HG03060 (cell line): ENCODE results near the gene APOL4.
A peak's percentile ranks its signal among the peaks of the same experiment; 100 is the strongest.
"Not testable (repeated sequence)": the region's sequence is repeated elsewhere in the genome, so short reads cannot be mapped to it uniquely, and the experiment has no call there.

ENCODE experiments used
- ATAC-seq: cut with Tn5 transposase; IDR thresholded peaks from one replicate; pipeline ENCODE4 v1.9.1; 2021; ENCODE audit warnings: low read depth, moderate number of reproducible peaks; ENCODE audit not compliant: unreplicated experiment

The APOL4 gene

GRCh38 chr22:36191106-36191836 lies 10.3 kb downstream of the APOL4 start:
- ATAC-seq = no peak

GRCh38 chr22:36187862-36188261 lies 13.7 kb downstream of the APOL4 start:
- ATAC-seq = not testable (repeated sequence)

GRCh38 chr22:36185828-36186624 lies 15.6 kb downstream of the APOL4 start:
- ATAC-seq = no peak

GRCh38 chr22:36184433-36185025 lies 17.1 kb downstream of the APOL4 start:
- no peak for ATAC-seq

DNA sequence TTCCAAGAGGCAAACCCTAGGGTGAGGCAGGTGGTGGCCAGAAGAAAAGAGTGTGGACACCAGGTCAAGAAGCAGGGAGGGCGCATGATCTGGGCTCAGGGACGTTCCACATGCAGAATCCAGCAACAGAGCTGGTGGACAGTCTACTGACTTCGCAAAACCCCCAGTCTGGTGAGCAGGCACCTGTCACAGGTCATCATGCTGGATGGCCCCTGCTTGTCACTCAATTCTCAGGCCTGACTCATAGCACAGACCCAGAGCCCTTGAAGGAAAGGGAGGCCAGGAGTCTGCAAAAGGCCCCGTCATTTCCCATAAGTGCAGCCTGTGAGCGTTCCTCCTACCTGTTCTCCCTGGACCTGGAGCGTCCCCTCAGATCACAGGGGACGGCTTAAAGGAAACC lies 18.2 kb downstream of the APOL4 start:
- no peak for ATAC-seq

- ATAC-seq = no peak
These were observed 18.8 kb downstream of the APOL4 start for GRCh38 chr22:36182857-36183256.

DNA sequence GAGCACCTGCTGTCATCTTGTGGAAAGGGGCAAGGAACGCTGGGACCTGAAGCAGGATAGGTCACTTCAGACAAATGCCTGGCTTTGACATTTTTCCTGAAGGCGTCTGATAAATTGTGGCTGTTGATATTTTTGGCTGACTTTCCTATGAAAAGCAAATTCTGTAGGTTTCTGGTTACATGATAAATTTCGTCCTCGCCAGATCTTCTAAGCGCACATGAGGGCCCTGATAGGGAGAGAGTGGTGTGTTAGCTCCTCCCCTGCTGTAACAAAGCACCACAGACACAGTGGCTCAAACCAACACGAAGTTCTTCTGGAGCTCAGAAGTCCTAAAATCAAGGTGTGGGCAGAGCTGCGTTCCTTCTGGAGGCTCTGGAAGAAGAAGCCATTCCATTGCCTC lies 19.6 kb downstream of the APOL4 start:
- no peak for ATAC-seq

- no peak for ATAC-seq
These were observed 20.7 kb downstream of the APOL4 start for GRCh38 chr22:36180928-36181327.

- ATAC-seq = no peak
These were observed 21.4 kb downstream of the APOL4 start for GRCh38 chr22:36180038-36180880.

DNA sequence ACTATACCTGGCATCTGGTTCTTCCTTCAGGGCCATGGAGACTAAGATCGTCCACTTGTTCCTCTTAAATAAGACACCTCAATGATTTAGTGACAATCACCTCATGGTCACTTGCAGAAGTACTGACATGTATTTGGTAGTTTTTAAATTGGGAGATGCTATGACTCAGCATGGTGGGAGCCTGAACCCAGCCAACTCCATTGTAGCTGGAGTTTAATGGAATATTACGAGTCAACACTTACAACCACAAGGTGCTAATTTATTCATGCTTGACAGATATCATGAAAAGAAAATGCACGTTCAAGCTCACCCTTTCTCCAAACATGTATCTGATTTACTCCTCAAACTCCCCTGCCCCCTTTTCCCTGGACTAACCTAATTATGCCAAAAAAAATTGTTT lies 24.4 kb downstream of the APOL4 start:
- ATAC-seq = no peak

DNA sequence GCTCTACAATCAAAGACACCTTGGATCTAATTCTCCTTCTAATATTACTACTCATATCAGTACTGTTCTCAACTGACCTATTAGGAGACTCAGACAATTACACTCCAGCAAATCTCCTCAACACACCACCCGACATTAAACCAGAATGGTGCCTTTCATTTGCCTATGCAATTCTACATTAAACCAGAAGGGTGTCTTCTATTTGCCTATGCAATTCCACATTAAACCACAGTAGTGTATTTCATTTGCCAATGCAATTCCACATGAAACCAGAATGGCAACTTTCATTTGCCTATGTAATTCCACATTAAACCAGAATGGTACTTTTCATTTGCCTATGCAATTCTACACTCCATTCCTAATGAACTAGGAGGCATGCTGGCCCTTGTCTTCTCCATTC lies 25.7 kb downstream of the APOL4 start:
- ATAC-seq = no peak

DNA sequence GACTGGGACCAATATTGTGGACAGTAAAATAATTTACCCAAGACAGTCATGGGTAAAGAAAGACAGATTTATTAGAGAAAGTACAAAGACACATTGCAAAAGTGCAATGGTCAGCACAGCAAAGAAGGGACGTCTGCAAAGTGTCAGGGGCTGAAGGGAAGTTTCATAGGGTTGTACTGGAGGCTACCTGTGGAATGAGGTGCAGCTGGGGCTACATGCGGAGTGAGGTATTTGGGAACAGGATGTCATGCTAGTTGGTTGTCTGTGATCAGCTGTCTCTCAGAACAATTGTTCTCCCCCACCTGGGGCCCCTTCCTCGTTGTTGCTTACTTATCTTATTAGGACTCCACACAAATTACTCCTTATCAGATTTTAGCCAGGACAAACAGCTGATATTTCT lies 29.7 kb downstream of the APOL4 start:
- no peak for ATAC-seq

- no peak for ATAC-seq
These were observed 34.9 kb downstream of the APOL4 start for GRCh38 chr22:36166518-36167220.

- ATAC-seq = no peak
These were observed 35.5 kb downstream of the APOL4 start for GRCh38 chr22:36166086-36166485.

DNA sequence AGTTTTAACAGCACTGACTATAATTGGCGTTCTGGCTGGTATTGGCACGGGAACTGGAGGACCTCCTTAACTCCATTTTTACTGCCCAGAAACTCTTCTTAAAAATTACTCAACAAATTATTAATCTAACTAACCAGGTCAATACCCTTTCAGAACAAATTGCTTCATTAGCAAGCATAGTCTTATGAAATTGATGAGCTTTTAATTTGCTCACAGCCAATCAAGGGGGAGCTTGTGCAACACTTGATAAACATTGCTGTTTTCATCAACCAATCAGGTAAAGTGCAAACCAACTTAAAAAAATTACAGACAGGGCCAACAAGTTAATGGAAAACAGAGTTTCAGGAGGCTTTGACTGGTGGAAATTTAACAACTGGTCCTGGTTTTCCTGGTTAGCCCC lies 36.5 kb downstream of the APOL4 start:
- no peak for ATAC-seq

DNA sequence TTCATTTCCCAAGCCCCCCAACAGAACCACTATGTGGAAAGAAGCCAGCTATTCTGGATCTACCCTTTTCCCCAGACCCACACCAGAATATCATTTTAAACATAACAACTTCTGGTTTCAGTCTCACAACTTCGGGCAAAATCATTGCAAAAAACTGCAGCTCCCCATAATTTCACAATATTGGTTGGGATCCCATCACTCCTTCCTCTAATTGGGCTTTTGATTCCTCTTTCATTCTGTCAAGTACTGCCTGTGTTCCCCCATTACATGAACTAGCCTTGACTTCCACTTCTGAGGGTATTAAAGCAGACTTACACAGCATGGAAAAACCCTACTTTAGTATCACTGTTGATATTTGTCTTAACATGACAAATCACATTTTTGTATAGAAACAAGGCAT lies 37.0 kb downstream of the APOL4 start:
- ATAC-seq = no peak

DNA sequence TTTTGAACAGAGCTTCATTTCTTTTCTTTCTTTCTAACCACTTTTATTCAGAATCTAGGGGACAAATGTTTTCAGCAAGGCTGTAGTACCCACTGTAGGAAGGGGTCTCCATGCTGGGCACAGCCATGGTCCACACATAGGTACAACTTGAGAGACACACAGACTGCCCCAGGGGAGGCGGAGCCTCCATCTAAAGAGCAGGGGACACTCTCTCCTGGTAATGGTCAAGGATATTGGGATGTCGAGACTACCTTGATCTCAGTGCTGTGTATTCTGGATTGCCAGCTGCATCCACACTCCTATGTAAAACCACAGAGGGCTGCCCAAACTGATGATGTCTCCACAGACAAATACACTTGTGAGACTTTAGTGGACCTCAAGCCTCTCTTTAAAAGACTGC lies 38.1 kb downstream of the APOL4 start:
- no peak for ATAC-seq

GRCh38 chr22:36162127-36163034 lies 39.2 kb downstream of the APOL4 start:
- peak; percentile 39 for ATAC-seq

DNA sequence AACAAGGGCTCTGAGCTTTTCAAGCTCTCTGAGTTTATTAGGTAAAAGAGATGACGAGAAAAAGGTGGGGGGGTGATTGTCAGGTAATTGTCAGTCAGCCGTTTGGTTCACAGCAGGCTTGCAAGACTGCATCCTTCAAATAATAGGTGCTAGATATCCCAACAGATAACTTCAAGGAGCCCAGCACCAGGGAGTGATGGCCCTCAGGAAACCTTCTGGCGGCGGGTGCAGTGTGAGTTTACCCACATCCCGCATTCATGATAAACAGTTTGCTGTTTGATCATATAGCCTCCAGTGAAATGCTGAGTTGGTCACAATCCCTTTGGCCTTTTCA lies 39.8 kb downstream of the APOL4 start:
- not testable (repeated sequence) for ATAC-seq
